AG04450 (cell line): Measurements from ENCODE around the gene RIMBP2. TPM values are rescaled to one million over a fixed set of nuclear protein-coding genes. Genes with fewer than 3 reads are reported as not detected.

Experiments used
- CTCF ChIA-PET: fragments of 300-600, 350-600 bp; formaldehyde crosslinking; extraction: SDS; loops from one replicate; lab custom pipeline; 2022; ENCODE audit warnings: antibody characterized with exemption, inconsistent platforms; lab: Charles Lee
- POLR2A ChIA-PET: fragments of 350-600 bp; formaldehyde crosslinking; extraction: SDS; loops from one replicate; lab custom pipeline; 2021; ENCODE audit warnings: antibody characterized with exemption, inconsistent platforms; lab: Yijun Ruan, JAX
- DNase-seq: peaks from one replicate; pipeline ENCODE4 v3.0.0-alpha.2; 2011; ENCODE audit warnings: low read depth, low spot score
- H3K27ac ChIP-seq: one replicate; pipeline ENCODE4 v1.5.1; 2012; ENCODE audit warnings: low read depth, low read length, control low read depth
- H3K27me3 ChIP-seq: one replicate; pipeline ENCODE4 v1.6.0; 2012; ENCODE audit warnings: low read length; ENCODE audit not compliant: control insufficient read depth, insufficient read depth
- H3K4me3 ChIP-seq: 2 replicates; pipeline ENCODE4 v1.5.1; 2011; ENCODE audit warnings: mild to moderate bottlenecking, low read depth, low read length, control low read depth
- H3K9me3 ChIP-seq: 2 replicates; pipeline ENCODE4 v1.5.1; 2012; ENCODE audit warnings: low read length; ENCODE audit not compliant: control insufficient read depth, insufficient read depth
- CTCF ChIP-seq: IDR thresholded peaks from 2 replicates; pipeline ENCODE4 v1.5.1; 2011; ENCODE audit warnings: low read depth, low read length, control low read depth, inconsistent platforms
- polyA plus RNA-seq: library from polyadenylated mRNA; depleted of rRNA; stranded (reverse); fragments of >200 nt; gene quantifications from 2 replicates; pipeline ENCODE4 v1.2.3, GENCODE V29; 2011

RIMBP2 gene
- polyA plus RNA-seq, 1 experiment = not detected

- no peak overlapping the region for H3K27ac ChIP-seq
- H3K9me3 ChIP-seq = peaks cover 72% of the 10 kb centered on the region
- no peaks in the 10 kb centered on the region for H3K27me3 ChIP-seq
- no peak for TF ChIP-seq CTCF
- H3K4me3 ChIP-seq = no peak overlapping the region
- CTCF ChIA-PET = no interaction called here
- no peak for DNase-seq
- POLR2A ChIA-PET = no interaction called here
Observed at GRCh38 chr12:130663514-130663913, 52.6 kb downstream of the RIMBP2 start.

DNA sequence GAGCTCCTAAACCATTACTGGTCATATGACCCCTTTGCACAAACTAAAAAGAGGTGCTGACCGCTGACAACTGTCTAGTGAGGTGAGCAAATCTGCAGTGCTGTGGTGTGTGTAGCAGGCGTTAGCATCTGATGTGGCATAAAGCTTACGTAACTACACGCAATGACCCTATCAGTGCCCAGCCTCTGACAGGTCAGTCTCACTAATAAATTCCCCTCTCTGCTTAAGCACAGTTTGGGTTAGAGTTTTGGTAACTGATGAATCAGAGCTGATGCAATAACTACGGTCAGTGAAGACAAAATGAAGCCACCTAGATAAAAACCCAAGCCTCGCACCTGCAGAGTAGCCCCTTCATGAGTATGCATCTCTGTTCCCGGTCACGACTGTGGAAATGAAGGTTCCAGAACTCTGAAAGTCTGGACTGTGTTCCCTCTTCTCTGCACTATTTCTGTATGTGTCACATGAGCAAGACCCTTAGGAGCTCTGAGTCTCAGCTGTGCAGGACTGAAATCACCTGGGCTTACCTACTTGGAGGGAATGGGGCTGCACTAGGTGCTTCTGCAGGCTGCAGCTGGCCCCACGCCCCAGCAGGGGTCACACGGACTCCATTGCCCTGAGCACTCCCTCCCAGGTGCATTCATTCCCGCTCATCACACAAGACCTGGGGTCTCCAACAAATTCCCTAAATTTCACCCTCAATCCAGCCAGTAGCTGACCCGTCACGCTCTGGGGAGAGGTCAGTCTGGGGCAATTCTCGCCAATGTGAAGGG, 54.4 kb downstream of the RIMBP2 start:
- no peak for DNase-seq
- Histone ChIP-seq H3K9me3 (peaks cover 74% of the 10 kb centered on the region), H3K27me3 (no peaks in the 10 kb centered on the region), H3K27ac (no peak overlapping the region), H3K4me3 (no peak overlapping the region)
- ChIA-PET POLR2A (no interaction called here), CTCF (no interaction called here)
- no peak for TF ChIP-seq CTCF

DNA sequence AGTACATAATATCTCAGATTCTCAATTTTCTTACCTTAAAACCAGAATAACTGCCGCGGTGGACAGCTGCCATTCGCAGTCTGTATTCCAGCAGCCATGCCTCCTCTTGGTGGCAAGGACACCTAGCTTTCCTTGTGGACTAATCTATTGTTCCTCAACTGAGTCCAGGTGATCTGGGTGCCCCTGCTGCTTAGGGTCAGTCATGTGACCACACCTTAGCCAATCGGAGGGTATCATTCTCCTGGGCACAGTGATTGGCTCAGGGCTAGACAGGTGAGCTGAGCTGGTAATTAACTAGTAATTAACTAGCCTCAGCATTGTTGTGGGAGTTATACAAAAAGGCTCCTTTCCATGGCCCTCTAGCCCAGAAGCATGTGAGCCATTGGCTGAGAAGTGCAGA, 55.0 kb downstream of the RIMBP2 start:
- Histone ChIP-seq H3K27me3 (no peaks in the 10 kb centered on the region), H3K27ac (no peak overlapping the region), H3K4me3 (no peak overlapping the region), H3K9me3 (peaks cover 80% of the 10 kb centered on the region)
- CTCF ChIA-PET = no interaction called here
- POLR2A ChIA-PET = no interaction called here
- DNase-seq = no peak
- TF ChIP-seq CTCF = no peak

DNA sequence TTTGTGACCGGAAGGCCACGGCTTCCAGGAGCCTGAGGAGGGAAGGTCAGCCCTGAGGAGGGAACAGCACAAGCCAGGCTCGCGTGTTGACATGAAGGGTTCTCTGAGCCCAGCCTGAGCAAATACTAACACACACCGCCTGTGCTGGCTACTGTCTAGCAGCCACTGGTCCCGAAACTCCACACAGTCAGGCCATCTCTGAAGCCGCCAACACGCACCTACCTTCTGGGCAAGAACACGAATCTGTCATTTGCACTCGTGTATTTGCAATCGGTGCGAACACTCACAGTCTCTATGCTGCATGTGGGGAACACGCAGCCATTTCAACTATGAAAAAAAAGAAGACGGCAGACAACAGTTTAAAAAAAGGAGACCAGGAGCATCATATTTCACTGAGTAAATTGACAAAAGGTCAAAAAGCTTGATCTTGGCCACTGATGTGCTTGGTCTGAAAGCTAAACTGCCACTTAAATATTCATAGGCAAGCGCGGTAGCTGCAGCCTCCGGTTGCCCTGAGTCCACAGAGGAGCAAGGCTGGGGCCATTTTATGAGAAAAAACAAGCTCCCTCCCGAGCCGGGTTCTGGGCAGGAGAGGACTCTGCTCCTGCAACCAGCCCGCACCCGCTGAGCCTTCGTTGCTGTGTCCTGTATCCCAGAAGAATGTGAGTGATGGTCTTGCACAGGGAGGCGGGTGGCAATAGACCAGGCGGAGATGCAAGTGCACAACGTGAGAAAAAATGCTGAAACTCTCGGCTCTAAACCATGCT, 57.8 kb downstream of the RIMBP2 start:
- H3K27me3 ChIP-seq = no peaks in the 10 kb centered on the region
- ChIA-PET POLR2A (no interaction called here), CTCF (no interaction called here)
- no peak for TF ChIP-seq CTCF
- H3K9me3 ChIP-seq = peaks cover 81% of the 10 kb centered on the region
- no peak overlapping the region for H3K27ac ChIP-seq
- DNase-seq = no peak
- no peak overlapping the region for H3K4me3 ChIP-seq

- Histone ChIP-seq H3K4me3 (no peak overlapping the region), H3K27ac (no peak overlapping the region), H3K9me3 (peaks cover 72% of the 10 kb centered on the region), H3K27me3 (no peaks in the 10 kb centered on the region)
- ChIA-PET POLR2A (no interaction called here), CTCF (no interaction called here)
- no peak for TF ChIP-seq CTCF
- DNase-seq = no peak
Observed at GRCh38 chr12:130656411-130656810, 59.7 kb downstream of the RIMBP2 start.
